K562 (cell line): ENCODE data around the gene OR5AN1. TPM values are rescaled to one million over a fixed set of nuclear protein-coding genes. Genes with fewer than 3 reads are reported as not detected.
"Not testable (repeated sequence)": the region's sequence is repeated elsewhere in the genome, so short reads cannot be mapped to it uniquely, and the experiment has no call there.

Experiments used
- ATAC-seq: fragments of 200-7000 bp; cut with Tn5 transposase; 3 replicates; pipeline ENCODE4 v1.9.1; 2020; ENCODE audit warnings: moderate library complexity
- BruUV-seq: library from RNA; stranded (reverse); fragments of 400-500 nt; replicated peaks from 2 replicates; lab custom pipeline; 2021; lab: Mats Ljungman, UMichigan
- CTCF ChIA-PET: fragments of 300-600 bp; formaldehyde crosslinking; extraction: SDS; loops from one replicate; lab custom pipeline; 2021; ENCODE audit warnings: low intra/inter-chr PET ratio; lab: Yijun Ruan, JAX
- POLR2A ChIA-PET: fragments of 300-600, 350-650 bp; sonication (Branson Sonifier 250); formaldehyde crosslinking; extraction: SDS; loops from one replicate; lab custom pipeline; 2021; ENCODE audit warnings: antibody characterized with exemption, inconsistent platforms; lab: Yijun Ruan, JAX
- DNase-seq, 4 experiments: peaks; one replicate each; pipeline versions ENCODE4 v3.0.0 to v3.0.0-alpha.2; 2011 to 2018; ENCODE audit warnings: low spot score in 3 of 4, mixed read lengths in 3 of 4; ENCODE audit errors: extremely low read depth in 1 of 4
- FAIRE-seq: peaks from 2 replicates; lab custom pipeline; 2011; peaks lifted over from hg19 to GRCh38; lab: Jason Lieb, UNC
- H2AFZ ChIP-seq: 2 replicates; pipeline ENCODE4 v1.6.0; 2011; ENCODE audit warnings: low read depth, low read length, control low read depth, inconsistent platforms
- H3K27ac ChIP-seq: fragments of 200-600 bp; 3 replicates; pipeline ENCODE4 v1.8.0; 2011; ENCODE audit warnings: low read depth, mild to moderate bottlenecking, control low read depth, inconsistent platforms, low read length, moderate library complexity, mixed read lengths; ENCODE audit errors: extremely low read depth
- H3K27me3 ChIP-seq, 2 experiments: fragments of 300-600 bp in 1 of 2; 2 replicates in 1 of 2; 3 replicates in 1 of 2; pipeline versions ENCODE4 v1.6.0 to v1.8.0; 2011; ENCODE audit warnings: inconsistent platforms in 2 of 2, low read length in 2 of 2, mild to moderate bottlenecking in 1 of 2, mixed read lengths in 1 of 2, moderate library complexity in 1 of 2; ENCODE audit not compliant: control insufficient read depth in 2 of 2, insufficient read depth in 2 of 2
- H3K36me3 ChIP-seq: fragments of 300-600 bp; 3 replicates; pipeline ENCODE4 v1.8.0; 2011; ENCODE audit warnings: mild to moderate bottlenecking, low read length, inconsistent platforms; ENCODE audit not compliant: control insufficient read depth, insufficient read depth
- H3K4me1 ChIP-seq, 2 experiments: fragments of 200-600 bp in 1 of 2; replicated peaks in 1 of 2; 2 replicates in 1 of 2; 3 replicates in 1 of 2; pipeline versions ENCODE4 v1.5.1 to v1.8.0; 2011; ENCODE audit warnings: inconsistent platforms in 2 of 2, low read length in 2 of 2, mild to moderate bottlenecking in 1 of 2, mixed read lengths in 1 of 2, moderate library complexity in 1 of 2; ENCODE audit not compliant: control insufficient read depth in 2 of 2, insufficient read depth in 2 of 2
- H3K4me2 ChIP-seq: 2 replicates; pipeline ENCODE4 v1.6.1; 2011; ENCODE audit warnings: low read length, control low read depth, inconsistent platforms, mixed read lengths; ENCODE audit not compliant: insufficient read depth
- H3K4me3 ChIP-seq: fragments of 200-600 bp; sonication (generic), shearing (Covaris generic); 2 replicates; pipeline ENCODE4 v1.5.1; 2016; ENCODE audit warnings: control low read depth, inconsistent platforms
- H3K79me2 ChIP-seq: fragments of 200-600 bp; 3 replicates; pipeline ENCODE4 v1.8.0; 2011; ENCODE audit warnings: low read length, inconsistent platforms; ENCODE audit not compliant: control insufficient read depth, insufficient read depth
- H3K9ac ChIP-seq, 2 experiments: 2 replicates each; pipeline versions ENCODE4 v1.6.0 to v1.6.1; 2011; ENCODE audit warnings: low read depth in 2 of 2, low read length in 2 of 2, control low read depth in 1 of 2, inconsistent platforms in 1 of 2, mild to moderate bottlenecking in 1 of 2, mixed read lengths in 1 of 2; ENCODE audit not compliant: insufficient read depth in 1 of 2
- H3K9me1 ChIP-seq: one replicate; pipeline ENCODE4 v1.6.0; 2011; ENCODE audit warnings: inconsistent platforms, mild to moderate bottlenecking, low read length, moderate library complexity; ENCODE audit not compliant: control insufficient read depth, insufficient read depth
- H3K9me3 ChIP-seq: replicated peaks from 2 replicates; pipeline ENCODE4 v1.5.1; 2011; ENCODE audit warnings: low read depth, low read length, inconsistent platforms; ENCODE audit not compliant: control insufficient read depth, insufficient read depth
- H4K20me1 ChIP-seq: replicated peaks from 2 replicates; pipeline ENCODE4 v1.6.1; 2011; ENCODE audit warnings: low read length, inconsistent platforms, mixed read lengths; ENCODE audit not compliant: control insufficient read depth, insufficient read depth
- FIP1L1 ChIP-seq: fragments of 200-400 bp; formaldehyde crosslinking; IDR thresholded peaks from 2 replicates; pipeline ENCODE4 v1.6.1; 2018; ENCODE audit warnings: mild to moderate bottlenecking, low read depth, low read length; ENCODE audit not compliant: poor library complexity, severe bottlenecking
- KDM1A ChIP-seq, 2 experiments: fragments of 450-650 bp; IDR thresholded peaks; 2 replicates each; pipeline ENCODE4 v1.6.1; 2016; ENCODE audit warnings: mild to moderate bottlenecking in 2 of 2
- KDM5B ChIP-seq: fragments of 200-600 bp; sonication (generic); IDR thresholded peaks from 2 replicates; pipeline ENCODE4 v1.6.1; 2012; ENCODE audit warnings: low read depth, mild to moderate bottlenecking, moderate library complexity, low read length, control low read depth, inconsistent platforms; ENCODE audit not compliant: insufficient replicate concordance
- TCFL5 ChIP-seq: fragments of 250-450 bp; sonication (Bioruptor Pico); conservative IDR thresholded peaks from 2 replicates; pipeline ENCODE4 v1.6.1; 2021; ENCODE audit warnings: mild to moderate bottlenecking, moderate library complexity, matching md5 sums
- WGBS: fragments of 100-300 bp; shearing (Covaris generic); methylation state at CpG from one replicate; pipeline ENCODE4 v1.1.6; 2016; ENCODE audit warnings: low coverage, mixed read lengths; ENCODE audit not compliant: insufficient coverage; ENCODE audit errors: missing lambda C conversion rate; 5-methylcytosine and 5-hydroxymethylcytosine counted together
- in situ Hi-C: fragments of 300-500 bp; cut with MboI; formaldehyde crosslinking; loops from 4 replicates; pipeline ENCODE4 v1.15.0; 2018; ENCODE audit warnings: inconsistent platforms, mixed read lengths
- intact Hi-C: fragments of 100-400 bp; cut with micrococcal nuclease; formaldehyde crosslinking; loops from 2 replicates; pipeline ENCODE4 v1.14.2; 2022
- polyA plus RNA-seq, 8 experiments: library from polyadenylated mRNA; depleted of rRNA in 4 of 8; stranded (reverse) in 5 of 8; unstranded in 3 of 8; fragments of >200 nt; fragmentation: Nextera tagmentation in 2 of 8; fragmentation: Illumina TruSeq in 1 of 8; extraction: Ambion mirVana in 2 of 8; extraction: Trizol in 1 of 8; gene quantifications; 2 replicates each; pipeline versions ENCODE4 v1.2.1 to v1.2.3, GENCODE V29; 2011 to 2014; ENCODE audit warnings: inconsistent platforms in 1 of 8, missing spikeins in 1 of 8
- total RNA-seq, 7 experiments: library from RNA; depleted of rRNA in 6 of 7; stranded (reverse); fragments of >200 nt in 6 of 7; fragmentation: Illumina TruSeq in 2 of 7; extraction: Trizol in 2 of 7; gene quantifications; 2 replicates each; pipeline versions ENCODE4 v1.2.1 to v1.2.3, GENCODE V29; 2011 to 2021; ENCODE audit warnings: low replicate concordance in 1 of 7

Gene OR5AN1
- total and polyA plus RNA-seq, 9 of the 15 experiments (the other 6 are each of a cell fraction or from before 2014, with no cell fraction given), result not detected

GRCh38 chr11:59368238-59369022, 9.7 kb downstream of the OR5AN1 start:
- Histone ChIP-seq H3K27me3 (no peaks in the 10 kb centered on the region), H3K9me3 (no peaks in the 10 kb centered on the region), H3K79me2 (no peaks in the 10 kb centered on the region), H3K36me3 (no peaks in the 10 kb centered on the region), H3K27ac (no peak overlapping the region), H3K9me1 (no peaks in the 10 kb centered on the region), H3K4me3 (no peak overlapping the region), H4K20me1 (no peaks in the 10 kb centered on the region), H3K9ac (no peak overlapping the region), H2AFZ (no peak overlapping the region), H3K4me1 (no peaks in the 10 kb centered on the region), H3K4me2 (no peak overlapping the region)
- FAIRE-seq (no peak), DNase-seq (no peak), ATAC-seq (no peak)
- ChIA-PET POLR2A (no interaction called here), CTCF (no interaction called here)
- no peak for TF ChIP-seq KDM1A (IDR thresholded peaks at IDR 0.05)
- no peak for TF ChIP-seq FIP1L1
- TF ChIP-seq KDM5B, result no peak
- no peak for TF ChIP-seq TCFL5 (CRISPR knock-in tag)
- WGBS, result 1% methylated on average over 8 of the region's 8 CpGs
- in situ Hi-C loops, result no loop called here
- BruUV-seq, result no TSS peak
- intact Hi-C loops, result no loop called here

GRCh38 chr11:59372324-59372723, 13.6 kb downstream of the OR5AN1 start:
- WGBS, result 0% methylated on average over 3 of the region's 3 CpGs
- CTCF ChIA-PET, H2AFZ ChIP-seq, intact Hi-C loops, H3K9me1 ChIP-seq, H3K36me3 ChIP-seq, DNase-seq, H3K9ac ChIP-seq, H3K9me3 ChIP-seq, BruUV-seq, FAIRE-seq, in situ Hi-C loops, H4K20me1 ChIP-seq, H3K27ac ChIP-seq, H3K4me1 ChIP-seq, H3K27me3 ChIP-seq, H3K4me2 ChIP-seq, H3K79me2 ChIP-seq, H3K4me3 ChIP-seq, ATAC-seq: not testable (repeated sequence)
- POLR2A ChIA-PET, result interaction anchor here (0.6 kb wide), 1 partner anchor 848 kb away, joined by 4 read pairs; no protein-coding TSS in a partner anchor
